K562 (cell line): ENCODE data around the gene ARL10. TPM values are rescaled to one million over a fixed set of nuclear protein-coding genes. Genes with fewer than 3 reads are reported as not detected.

ENCODE experiments used
- ATAC-seq: fragments of 200-7000 bp; cut with Tn5 transposase; 3 replicates; pipeline ENCODE4 v1.9.1; 2020; ENCODE audit warnings: moderate library complexity
- BruUV-seq: library from RNA; stranded (reverse); fragments of 400-500 nt; replicated peaks from 2 replicates; lab custom pipeline; 2021; lab: Mats Ljungman, UMichigan
- CTCF ChIA-PET: fragments of 300-600 bp; formaldehyde crosslinking; extraction: SDS; loops from one replicate; lab custom pipeline; 2021; ENCODE audit warnings: low intra/inter-chr PET ratio; lab: Yijun Ruan, JAX
- POLR2A ChIA-PET: fragments of 300-600, 350-650 bp; sonication (Branson Sonifier 250); formaldehyde crosslinking; extraction: SDS; loops from one replicate; lab custom pipeline; 2021; ENCODE audit warnings: antibody characterized with exemption, inconsistent platforms; lab: Yijun Ruan, JAX
- DNase-seq, 4 experiments: peaks; one replicate each; pipeline versions ENCODE4 v3.0.0 to v3.0.0-alpha.2; 2011 to 2018; ENCODE audit warnings: low spot score in 3 of 4, mixed read lengths in 3 of 4; ENCODE audit errors: extremely low read depth in 1 of 4
- FAIRE-seq: peaks from 2 replicates; lab custom pipeline; 2011; peaks lifted over from hg19 to GRCh38; lab: Jason Lieb, UNC
- H2AFZ ChIP-seq: 2 replicates; pipeline ENCODE4 v1.6.0; 2011; ENCODE audit warnings: low read depth, low read length, control low read depth, inconsistent platforms
- H3K27ac ChIP-seq: fragments of 200-600 bp; 3 replicates; pipeline ENCODE4 v1.8.0; 2011; ENCODE audit warnings: low read depth, mild to moderate bottlenecking, control low read depth, inconsistent platforms, low read length, moderate library complexity, mixed read lengths; ENCODE audit errors: extremely low read depth
- H3K27me3 ChIP-seq, 2 experiments: fragments of 300-600 bp in 1 of 2; 2 replicates in 1 of 2; 3 replicates in 1 of 2; pipeline versions ENCODE4 v1.6.0 to v1.8.0; 2011; ENCODE audit warnings: inconsistent platforms in 2 of 2, low read length in 2 of 2, mild to moderate bottlenecking in 1 of 2, mixed read lengths in 1 of 2, moderate library complexity in 1 of 2; ENCODE audit not compliant: control insufficient read depth in 2 of 2, insufficient read depth in 2 of 2
- H3K36me3 ChIP-seq: fragments of 300-600 bp; 3 replicates; pipeline ENCODE4 v1.8.0; 2011; ENCODE audit warnings: mild to moderate bottlenecking, low read length, inconsistent platforms; ENCODE audit not compliant: control insufficient read depth, insufficient read depth
- H3K4me1 ChIP-seq, 2 experiments: fragments of 200-600 bp in 1 of 2; replicated peaks in 1 of 2; 2 replicates in 1 of 2; 3 replicates in 1 of 2; pipeline versions ENCODE4 v1.5.1 to v1.8.0; 2011; ENCODE audit warnings: inconsistent platforms in 2 of 2, low read length in 2 of 2, mild to moderate bottlenecking in 1 of 2, mixed read lengths in 1 of 2, moderate library complexity in 1 of 2; ENCODE audit not compliant: control insufficient read depth in 2 of 2, insufficient read depth in 2 of 2
- H3K4me2 ChIP-seq: 2 replicates; pipeline ENCODE4 v1.6.1; 2011; ENCODE audit warnings: low read length, control low read depth, inconsistent platforms, mixed read lengths; ENCODE audit not compliant: insufficient read depth
- H3K4me3 ChIP-seq: fragments of 200-600 bp; sonication (generic), shearing (Covaris generic); 2 replicates; pipeline ENCODE4 v1.5.1; 2016; ENCODE audit warnings: control low read depth, inconsistent platforms
- H3K79me2 ChIP-seq: fragments of 200-600 bp; 3 replicates; pipeline ENCODE4 v1.8.0; 2011; ENCODE audit warnings: low read length, inconsistent platforms; ENCODE audit not compliant: control insufficient read depth, insufficient read depth
- H3K9ac ChIP-seq, 2 experiments: 2 replicates each; pipeline versions ENCODE4 v1.6.0 to v1.6.1; 2011; ENCODE audit warnings: low read depth in 2 of 2, low read length in 2 of 2, control low read depth in 1 of 2, inconsistent platforms in 1 of 2, mild to moderate bottlenecking in 1 of 2, mixed read lengths in 1 of 2; ENCODE audit not compliant: insufficient read depth in 1 of 2
- H3K9me1 ChIP-seq: one replicate; pipeline ENCODE4 v1.6.0; 2011; ENCODE audit warnings: inconsistent platforms, mild to moderate bottlenecking, low read length, moderate library complexity; ENCODE audit not compliant: control insufficient read depth, insufficient read depth
- H3K9me3 ChIP-seq: replicated peaks from 2 replicates; pipeline ENCODE4 v1.5.1; 2011; ENCODE audit warnings: low read depth, low read length, inconsistent platforms; ENCODE audit not compliant: control insufficient read depth, insufficient read depth
- H4K20me1 ChIP-seq: replicated peaks from 2 replicates; pipeline ENCODE4 v1.6.1; 2011; ENCODE audit warnings: low read length, inconsistent platforms, mixed read lengths; ENCODE audit not compliant: control insufficient read depth, insufficient read depth
- CC2D1A ChIP-seq: fragments of 450-650 bp; IDR thresholded peaks from 2 replicates; pipeline ENCODE4 v1.6.1; 2017; ENCODE audit warnings: mild to moderate bottlenecking
- DIDO1 ChIP-seq: fragments of 450-650 bp; IDR thresholded peaks from 2 replicates; pipeline ENCODE4 v1.6.1; 2016; ENCODE audit warnings: low read depth, missing biosample characterization, missing genetic modification characterization
- FOS ChIP-seq: IDR thresholded peaks from 3 replicates; pipeline ENCODE4 v1.6.1; 2011; ENCODE audit not compliant: insufficient read length; ENCODE audit errors: extremely low read depth
- FOXK2 ChIP-seq, 2 experiments: fragments of 450-650 bp; IDR thresholded peaks in 1 of 2; conservative IDR thresholded peaks in 1 of 2; 2 replicates each; pipeline ENCODE4 v1.6.1; 2016; ENCODE audit warnings: low read depth in 2 of 2, mild to moderate bottlenecking in 1 of 2
- GATAD2A ChIP-seq: fragments of 450-650 bp; IDR thresholded peaks from 2 replicates; pipeline ENCODE4 v1.6.1; 2017
- NCOR1 ChIP-seq: fragments of 450-650 bp; IDR thresholded peaks from 2 replicates; pipeline ENCODE4 v1.6.1; 2016; ENCODE audit warnings: mild to moderate bottlenecking, moderate library complexity
- RBM25 ChIP-seq: fragments of 200-400 bp; formaldehyde crosslinking; IDR thresholded peaks from 2 replicates; pipeline ENCODE4 v1.6.1; 2018; ENCODE audit warnings: low read length, low read depth, moderate library complexity; ENCODE audit not compliant: severe bottlenecking
- RNF2 ChIP-seq: sonication (generic); IDR thresholded peaks from 2 replicates; pipeline ENCODE4 v1.6.1; 2016
- SOX6 ChIP-seq: fragments of 450-650 bp; IDR thresholded peaks from 2 replicates; pipeline ENCODE4 v1.6.1; 2014; ENCODE audit warnings: mild to moderate bottlenecking
- SPI1 ChIP-seq: IDR thresholded peaks from 2 replicates; pipeline ENCODE4 v1.6.1; 2011; ENCODE audit warnings: low read depth, low read length, control low read depth, borderline replicate concordance
- STAG1 ChIP-seq: sonication (generic); formaldehyde crosslinking; IDR thresholded peaks from 2 replicates; pipeline ENCODE4 v1.5.0; 2020; ENCODE audit warnings: missing genetic modification reagents, borderline replicate concordance
- ZNF324 ChIP-seq: fragments of 250-450 bp; sonication (Bioruptor Pico); IDR thresholded peaks from 2 replicates; pipeline ENCODE4 v1.4.0; 2020; ENCODE audit warnings: mild to moderate bottlenecking
- whole genome bisulfite sequencing: fragments of 100-300 bp; shearing (Covaris generic); methylation state at CpG from one replicate; pipeline ENCODE4 v1.1.6; 2016; ENCODE audit warnings: low coverage, mixed read lengths; ENCODE audit not compliant: insufficient coverage; ENCODE audit errors: missing lambda C conversion rate; 5-methylcytosine and 5-hydroxymethylcytosine counted together
- in situ Hi-C: fragments of 300-500 bp; cut with MboI; formaldehyde crosslinking; loops from 4 replicates; pipeline ENCODE4 v1.15.0; 2018; ENCODE audit warnings: inconsistent platforms, mixed read lengths
- intact Hi-C: fragments of 100-400 bp; cut with micrococcal nuclease; formaldehyde crosslinking; loops from 2 replicates; pipeline ENCODE4 v1.14.2; 2022
- polyA plus RNA-seq, 8 experiments: library from polyadenylated mRNA; depleted of rRNA in 4 of 8; stranded (reverse) in 5 of 8; unstranded in 3 of 8; fragments of >200 nt; fragmentation: Nextera tagmentation in 2 of 8; fragmentation: Illumina TruSeq in 1 of 8; extraction: Ambion mirVana in 2 of 8; extraction: Trizol in 1 of 8; gene quantifications; 2 replicates each; pipeline versions ENCODE4 v1.2.1 to v1.2.3, GENCODE V29; 2011 to 2014; ENCODE audit warnings: inconsistent platforms in 1 of 8, missing spikeins in 1 of 8
- total RNA-seq, 7 experiments: library from RNA; depleted of rRNA in 6 of 7; stranded (reverse); fragments of >200 nt in 6 of 7; fragmentation: Illumina TruSeq in 2 of 7; extraction: Trizol in 2 of 7; gene quantifications; 2 replicates each; pipeline versions ENCODE4 v1.2.1 to v1.2.3, GENCODE V29; 2011 to 2021; ENCODE audit warnings: low replicate concordance in 1 of 7
- TF ChIP-seq, protein P1 (sequence below), 2 experiments: fragments of 450-650 bp; conservative IDR thresholded peaks; 2 replicates each; pipeline ENCODE4 v1.6.1; 2017; ENCODE audit warnings: mild to moderate bottlenecking in 2 of 2, moderate library complexity in 2 of 2
- TF ChIP-seq, protein P2 (sequence below): fragments of 450-650 bp; formaldehyde crosslinking; IDR thresholded peaks from 2 replicates; pipeline ENCODE4 v1.4.0; 2020; ENCODE audit warnings: mild to moderate bottlenecking, moderate library complexity
- TF ChIP-seq, protein P3 (sequence below): fragments of 250-450 bp; sonication (Bioruptor Pico); IDR thresholded peaks from 2 replicates; pipeline ENCODE4 v1.4.0; 2020; ENCODE audit warnings: mild to moderate bottlenecking
- TF ChIP-seq, protein P4 (sequence below): sonication (generic); formaldehyde crosslinking; IDR thresholded peaks from 2 replicates; pipeline ENCODE4 v1.8.1; 2023; ENCODE audit warnings: mild to moderate bottlenecking, missing genetic modification reagents, moderate library complexity
- TF ChIP-seq, protein P5 (sequence below): fragments of 250-450 bp; sonication (Bioruptor Pico); IDR thresholded peaks from 2 replicates; pipeline ENCODE4 v1.8.0; 2021; ENCODE audit warnings: borderline replicate concordance, mild to moderate bottlenecking, moderate library complexity; ENCODE audit not compliant: poor library complexity, severe bottlenecking

Gene ARL10
- total and polyA plus RNA-seq, 9 of the 15 experiments (the other 6 are each of a cell fraction or from before 2014, with no cell fraction given) = under 0.01 to 0.40 (median 0.34) TPM; not detected in 3

GRCh38 chr5:176382721-176383120 is 17.4 kb downstream of the ARL10 start:
- H2AFZ ChIP-seq = no peak overlapping the region
- intact Hi-C loops (no loop called here), in situ Hi-C loops (no loop called here)
- POLR2A ChIA-PET = interaction anchor here (0.8 kb wide), 1 partner anchor 10 kb away, joined by 3 read pairs; no protein-coding TSS in a partner anchor
- no peaks in the 10 kb centered on the region for H3K9me3 ChIP-seq
- FAIRE-seq (no peak), ATAC-seq (no peak; the same call in 2 of the 3 replicates), DNase-seq (no peak)
- no peak overlapping the region for H3K27ac ChIP-seq
- no peaks in the 10 kb centered on the region for H3K27me3 ChIP-seq
- H3K36me3 ChIP-seq = peaks cover 78% of the 10 kb centered on the region
- 77% methylated on average over 3 of the region's 3 CpGs for WGBS
- BruUV-seq = no TSS peak
- CTCF ChIA-PET = no interaction called here
- no peaks in the 10 kb centered on the region for H3K9me1 ChIP-seq
- H3K79me2 ChIP-seq = peaks cover 30% of the 10 kb centered on the region
- H3K4me1 ChIP-seq = peaks cover 4 to 6% of the 10 kb centered on the region in 2 experiments; a peak in 3 of 5 replicates
- H3K4me3 ChIP-seq = no peak overlapping the region
- no peak overlapping the region for H3K9ac ChIP-seq
- no peaks in the 10 kb centered on the region; the same call in 1 of the 2 replicates for H4K20me1 ChIP-seq
- no peak overlapping the region for H3K4me2 ChIP-seq
- no peak for TF ChIP-seq SOX6
- no peak for TF ChIP-seq ZNF324 (CRISPR knock-in tag)
- TF ChIP-seq, protein P1, sequence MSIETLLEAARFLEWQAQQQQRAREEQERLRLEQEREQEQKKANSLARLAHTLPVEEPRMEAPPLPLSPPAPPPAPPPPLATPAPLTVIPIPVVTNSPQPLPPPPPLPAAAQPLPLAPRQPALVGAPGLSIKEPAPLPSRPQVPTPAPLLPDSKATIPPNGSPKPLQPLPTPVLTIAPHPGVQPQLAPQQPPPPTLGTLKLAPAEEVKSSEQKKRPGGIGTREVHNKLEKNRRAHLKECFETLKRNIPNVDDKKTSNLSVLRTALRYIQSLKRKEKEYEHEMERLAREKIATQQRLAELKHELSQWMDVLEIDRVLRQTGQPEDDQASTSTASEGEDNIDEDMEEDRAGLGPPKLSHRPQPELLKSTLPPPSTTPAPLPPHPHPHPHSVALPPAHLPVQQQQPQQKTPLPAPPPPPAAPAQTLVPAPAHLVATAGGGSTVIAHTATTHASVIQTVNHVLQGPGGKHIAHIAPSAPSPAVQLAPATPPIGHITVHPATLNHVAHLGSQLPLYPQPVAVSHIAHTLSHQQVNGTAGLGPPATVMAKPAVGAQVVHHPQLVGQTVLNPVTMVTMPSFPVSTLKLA (conservative IDR thresholded peaks at IDR 0.05) = no peak
- TF ChIP-seq, protein P2, sequence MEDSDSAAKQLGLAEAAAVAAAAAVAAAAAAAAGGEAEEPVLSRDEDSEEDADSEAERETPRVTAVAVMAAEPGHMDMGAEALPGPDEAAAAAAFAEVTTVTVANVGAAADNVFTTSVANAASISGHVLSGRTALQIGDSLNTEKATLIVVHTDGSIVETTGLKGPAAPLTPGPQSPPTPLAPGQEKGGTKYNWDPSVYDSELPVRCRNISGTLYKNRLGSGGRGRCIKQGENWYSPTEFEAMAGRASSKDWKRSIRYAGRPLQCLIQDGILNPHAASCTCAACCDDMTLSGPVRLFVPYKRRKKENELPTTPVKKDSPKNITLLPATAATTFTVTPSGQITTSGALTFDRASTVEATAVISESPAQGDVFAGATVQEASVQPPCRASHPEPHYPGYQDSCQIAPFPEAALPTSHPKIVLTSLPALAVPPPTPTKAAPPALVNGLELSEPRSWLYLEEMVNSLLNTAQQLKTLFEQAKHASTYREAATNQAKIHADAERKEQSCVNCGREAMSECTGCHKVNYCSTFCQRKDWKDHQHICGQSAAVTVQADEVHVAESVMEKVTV (CRISPR knock-in tag) = no peak
- no peak for TF ChIP-seq NCOR1
- TF ChIP-seq, protein P3, sequence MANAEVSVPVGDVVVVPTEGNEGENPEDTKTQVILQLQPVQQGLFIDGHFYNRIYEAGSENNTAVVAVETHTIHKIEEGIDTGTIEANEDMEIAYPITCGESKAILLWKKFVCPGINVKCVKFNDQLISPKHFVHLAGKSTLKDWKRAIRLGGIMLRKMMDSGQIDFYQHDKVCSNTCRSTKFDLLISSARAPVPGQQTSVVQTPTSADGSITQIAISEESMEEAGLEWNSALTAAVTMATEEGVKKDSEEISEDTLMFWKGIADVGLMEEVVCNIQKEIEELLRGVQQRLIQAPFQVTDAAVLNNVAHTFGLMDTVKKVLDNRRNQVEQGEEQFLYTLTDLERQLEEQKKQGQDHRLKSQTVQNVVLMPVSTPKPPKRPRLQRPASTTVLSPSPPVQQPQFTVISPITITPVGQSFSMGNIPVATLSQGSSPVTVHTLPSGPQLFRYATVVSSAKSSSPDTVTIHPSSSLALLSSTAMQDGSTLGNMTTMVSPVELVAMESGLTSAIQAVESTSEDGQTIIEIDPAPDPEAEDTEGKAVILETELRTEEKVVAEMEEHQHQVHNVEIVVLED (CRISPR knock-in tag) = no peak
- no peak for TF ChIP-seq RBM25
- TF ChIP-seq STAG1 (CRISPR knock-in tag) = no peak
- TF ChIP-seq FOS = no peak
- no peak for TF ChIP-seq DIDO1 (tag)
- TF ChIP-seq CC2D1A = no peak
- TF ChIP-seq, protein P4, sequence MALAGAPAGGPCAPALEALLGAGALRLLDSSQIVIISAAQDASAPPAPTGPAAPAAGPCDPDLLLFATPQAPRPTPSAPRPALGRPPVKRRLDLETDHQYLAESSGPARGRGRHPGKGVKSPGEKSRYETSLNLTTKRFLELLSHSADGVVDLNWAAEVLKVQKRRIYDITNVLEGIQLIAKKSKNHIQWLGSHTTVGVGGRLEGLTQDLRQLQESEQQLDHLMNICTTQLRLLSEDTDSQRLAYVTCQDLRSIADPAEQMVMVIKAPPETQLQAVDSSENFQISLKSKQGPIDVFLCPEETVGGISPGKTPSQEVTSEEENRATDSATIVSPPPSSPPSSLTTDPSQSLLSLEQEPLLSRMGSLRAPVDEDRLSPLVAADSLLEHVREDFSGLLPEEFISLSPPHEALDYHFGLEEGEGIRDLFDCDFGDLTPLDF (CRISPR knock-in tag) = no peak
- TF ChIP-seq, protein P5, sequence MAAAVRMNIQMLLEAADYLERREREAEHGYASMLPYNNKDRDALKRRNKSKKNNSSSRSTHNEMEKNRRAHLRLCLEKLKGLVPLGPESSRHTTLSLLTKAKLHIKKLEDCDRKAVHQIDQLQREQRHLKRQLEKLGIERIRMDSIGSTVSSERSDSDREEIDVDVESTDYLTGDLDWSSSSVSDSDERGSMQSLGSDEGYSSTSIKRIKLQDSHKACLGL (CRISPR knock-in tag) = no peak
- no peak for TF ChIP-seq SPI1
- no peak for TF ChIP-seq RNF2
- TF ChIP-seq FOXK2 (conservative IDR thresholded peaks at IDR 0.05 in 1 of 2, IDR thresholded peaks at IDR 0.05 in 1 of 2; ENCODE audit: low read depth in 2 of 2) = no peak
- TF ChIP-seq GATAD2A = no peak
